ENCODE data around the gene C1orf226. TPM values are rescaled to one million over a fixed set of nuclear protein-coding genes. Genes with fewer than 3 reads are reported as not detected.

C1orf226 gene
- total RNA-seq, 2 donors from 2014 or later: 3.3 to 11.8 TPM

DNA sequence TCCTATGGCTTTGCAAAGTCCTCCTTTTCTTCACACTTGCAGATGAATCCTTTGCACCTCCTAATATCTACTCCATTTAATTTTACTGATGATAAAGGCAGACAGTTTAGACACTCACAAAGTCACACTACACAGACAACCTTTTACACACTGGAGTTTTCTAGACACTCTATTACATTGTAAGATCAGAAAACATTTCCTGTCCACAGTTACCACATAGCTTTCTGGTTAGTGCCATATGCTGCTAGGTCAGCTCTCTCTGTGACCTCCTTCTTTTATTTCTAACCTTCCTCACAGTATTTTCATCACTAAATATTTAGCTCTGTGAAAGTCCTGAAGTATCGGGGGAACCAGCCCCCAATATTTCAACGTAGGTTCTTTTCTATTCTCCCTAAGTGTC, 25.3 kb downstream of the C1orf226 start:
- Histone ChIP-seq H3K4me1 (ENCODE audit: control insufficient read depth in 1 of 2, low read depth in 2 of 2) (no peaks in the 10 kb centered on the region), H3K27ac (no peak overlapping the region), H3K9me3 (no peaks in the 10 kb centered on the region), H3K36me3 (no peaks in the 10 kb centered on the region), H3K27me3 (replicated peaks; ENCODE audit: insufficient read depth) (no peaks in the 10 kb centered on the region), H3K4me3 (no peak overlapping the region)
- ATAC-seq (ENCODE audit: insufficient number of reproducible peaks, low FRiP score, low read depth) (no peak), DNase-seq (ENCODE audit: low spot score) (no peak)
- TF ChIP-seq, protein P1, sequence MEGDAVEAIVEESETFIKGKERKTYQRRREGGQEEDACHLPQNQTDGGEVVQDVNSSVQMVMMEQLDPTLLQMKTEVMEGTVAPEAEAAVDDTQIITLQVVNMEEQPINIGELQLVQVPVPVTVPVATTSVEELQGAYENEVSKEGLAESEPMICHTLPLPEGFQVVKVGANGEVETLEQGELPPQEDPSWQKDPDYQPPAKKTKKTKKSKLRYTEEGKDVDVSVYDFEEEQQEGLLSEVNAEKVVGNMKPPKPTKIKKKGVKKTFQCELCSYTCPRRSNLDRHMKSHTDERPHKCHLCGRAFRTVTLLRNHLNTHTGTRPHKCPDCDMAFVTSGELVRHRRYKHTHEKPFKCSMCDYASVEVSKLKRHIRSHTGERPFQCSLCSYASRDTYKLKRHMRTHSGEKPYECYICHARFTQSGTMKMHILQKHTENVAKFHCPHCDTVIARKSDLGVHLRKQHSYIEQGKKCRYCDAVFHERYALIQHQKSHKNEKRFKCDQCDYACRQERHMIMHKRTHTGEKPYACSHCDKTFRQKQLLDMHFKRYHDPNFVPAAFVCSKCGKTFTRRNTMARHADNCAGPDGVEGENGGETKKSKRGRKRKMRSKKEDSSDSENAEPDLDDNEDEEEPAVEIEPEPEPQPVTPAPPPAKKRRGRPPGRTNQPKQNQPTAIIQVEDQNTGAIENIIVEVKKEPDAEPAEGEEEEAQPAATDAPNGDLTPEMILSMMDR (IDR thresholded peaks at IDR 0.05): no peak

DNA sequence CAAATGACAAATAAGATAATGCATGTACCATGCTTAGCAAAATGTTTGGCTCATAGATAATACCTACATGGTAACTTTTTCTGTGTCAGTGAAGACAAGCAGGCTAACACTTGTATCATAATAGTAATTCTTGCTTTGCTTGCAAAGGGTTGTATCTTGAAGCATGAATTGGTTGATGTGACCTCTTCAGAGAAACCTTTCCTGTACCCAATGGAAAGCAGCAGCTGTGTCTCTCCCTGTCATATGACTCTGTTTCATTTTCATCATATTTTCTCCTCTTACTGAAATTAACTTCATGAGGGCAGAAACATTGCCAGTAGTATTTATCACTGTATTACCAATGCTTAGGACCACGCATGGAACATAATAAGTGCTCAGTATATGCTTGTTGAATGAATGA, 26.0 kb downstream of the C1orf226 start:
- Histone ChIP-seq H3K27ac (no peak overlapping the region), H3K27me3 (replicated peaks; ENCODE audit: insufficient read depth) (no peaks in the 10 kb centered on the region), H3K36me3 (no peaks in the 10 kb centered on the region), H3K4me1 (ENCODE audit: control insufficient read depth in 1 of 2, low read depth in 2 of 2) (no peaks in the 10 kb centered on the region), H3K9me3 (no peaks in the 10 kb centered on the region), H3K4me3 (no peak overlapping the region)
- no peak for ATAC-seq (ENCODE audit: insufficient number of reproducible peaks, low FRiP score, low read depth)
- no peak for DNase-seq (ENCODE audit: low spot score)
- TF ChIP-seq, protein P1 (IDR thresholded peaks at IDR 0.05): no peak

- no peak for ATAC-seq (ENCODE audit: insufficient number of reproducible peaks, low FRiP score, low read depth)
- no peak for DNase-seq (ENCODE audit: low spot score)
- TF ChIP-seq, protein P1 (IDR thresholded peaks at IDR 0.05): no peak
- Histone ChIP-seq H3K4me3 (no peak within 1 kb of the TSS), H3K9me3 (no peaks in the 10 kb centered on the region), H3K27me3 (replicated peaks; ENCODE audit: insufficient read depth) (no peaks in the 10 kb centered on the region), H3K4me1 (ENCODE audit: control insufficient read depth in 1 of 2, low read depth in 2 of 2) (no peaks in the 10 kb centered on the region), H3K27ac (no peak within 1 kb of the TSS), H3K36me3 (no peaks in the 10 kb centered on the region)
Observed at GRCh38 chr1:162412002-162412401, 30.5 kb downstream of the C1orf226 start, which contains the start of gene SH2D1B. TSS of gene SH2D1B (minus strand) at chr1:162412136. CDS start at chr1:162412016, 120 bp downstream.

DNA sequence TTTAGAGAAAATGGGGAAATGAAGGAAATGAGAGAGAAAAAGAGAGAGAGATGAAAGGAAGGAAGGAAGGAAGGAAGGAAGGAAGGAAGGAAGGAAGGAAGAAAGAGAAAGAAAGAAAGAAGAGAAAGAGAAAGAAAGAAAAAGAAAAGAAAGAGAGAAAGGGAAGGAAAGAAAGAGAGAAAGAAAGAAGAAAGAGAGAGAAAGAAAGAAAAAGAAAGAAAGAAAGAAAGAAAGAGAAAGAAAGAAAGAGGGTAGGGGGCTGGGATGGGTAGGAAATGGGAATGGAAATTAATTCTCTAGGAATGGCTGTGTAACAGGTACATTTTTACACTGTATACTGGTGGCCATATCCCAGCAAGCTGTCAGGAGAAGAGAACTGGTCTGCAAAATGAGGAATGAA, 34.7 kb downstream of the C1orf226 start:
- no peak overlapping the region for H3K27ac ChIP-seq
- H3K27me3 ChIP-seq (replicated peaks; ENCODE audit: insufficient read depth): no peaks in the 10 kb centered on the region
- H3K4me1 ChIP-seq (ENCODE audit: control insufficient read depth in 1 of 2, low read depth in 2 of 2): no peaks in the 10 kb centered on the region
- H3K4me3 ChIP-seq: no peak overlapping the region
- no peak for DNase-seq (ENCODE audit: low spot score)
- no peaks in the 10 kb centered on the region for H3K36me3 ChIP-seq
- ATAC-seq (ENCODE audit: insufficient number of reproducible peaks, low FRiP score, low read depth): no peak
- no peaks in the 10 kb centered on the region for H3K9me3 ChIP-seq
- TF ChIP-seq, protein P1 (IDR thresholded peaks at IDR 0.05): no peak

DNA sequence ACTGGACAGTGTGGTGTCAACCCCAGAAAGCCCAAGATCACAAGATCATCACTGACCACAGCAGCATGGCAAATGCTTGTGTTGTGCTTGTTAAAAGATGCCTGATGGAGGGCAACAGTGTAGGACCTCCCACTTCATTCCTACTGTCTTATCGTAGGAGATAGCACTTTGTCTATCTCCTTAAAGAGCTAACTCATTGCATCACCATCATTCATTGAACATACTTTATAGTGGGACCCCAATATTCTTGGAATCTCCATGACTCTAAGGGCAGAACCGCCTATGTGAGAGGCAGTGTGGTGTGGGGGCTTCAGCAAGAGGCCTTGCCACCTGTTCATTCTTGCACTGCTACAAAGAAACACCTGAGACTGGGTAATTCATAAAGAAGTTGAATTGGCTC, 35.4 kb downstream of the C1orf226 start:
- H3K9me3 ChIP-seq: no peaks in the 10 kb centered on the region
- TF ChIP-seq, protein P1 (IDR thresholded peaks at IDR 0.05): no peak
- no peak for DNase-seq (ENCODE audit: low spot score)
- no peak for ATAC-seq (ENCODE audit: insufficient number of reproducible peaks, low FRiP score, low read depth)
- H3K27me3 ChIP-seq (replicated peaks; ENCODE audit: insufficient read depth): no peaks in the 10 kb centered on the region
- no peaks in the 10 kb centered on the region for H3K36me3 ChIP-seq
- H3K4me3 ChIP-seq: no peak overlapping the region
- H3K27ac ChIP-seq: no peak overlapping the region
- no peaks in the 10 kb centered on the region for H3K4me1 ChIP-seq (ENCODE audit: control insufficient read depth in 1 of 2, low read depth in 2 of 2)
